Spinal cord (tissue), 10 donors: ENCODE data around the gene FAM151B. TPM values are rescaled to one million over a fixed set of nuclear protein-coding genes. Genes with fewer than 3 reads are reported as not detected.

Source experiments
- DNase-seq, 6 donors: peaks; one replicate each; pipeline versions ENCODE4 v3.0.0 to v3.0.0-alpha.2; 2013 to 2015; ENCODE audit warnings: low spot score in 6 of 6, low read depth in 4 of 6
- H3K27ac ChIP-seq: one replicate; pipeline ENCODE4 v1.5.1; 2013; ENCODE audit warnings: low read depth, low read length, control low read depth
- H3K27me3 ChIP-seq: one replicate; pipeline ENCODE4 v1.6.1; 2013; ENCODE audit warnings: low read length; ENCODE audit not compliant: control insufficient read depth, insufficient read depth
- H3K36me3 ChIP-seq: one replicate; pipeline ENCODE4 v1.6.1; 2013; ENCODE audit warnings: low read length; ENCODE audit not compliant: control insufficient read depth, insufficient read depth
- H3K4me1 ChIP-seq: one replicate; pipeline ENCODE4 v1.6.1; 2013; ENCODE audit warnings: low read length; ENCODE audit not compliant: control insufficient read depth, insufficient read depth
- H3K4me3 ChIP-seq: one replicate; pipeline ENCODE4 v1.5.1; 2013; ENCODE audit warnings: low read depth, low read length, control low read depth
- H3K9me3 ChIP-seq: one replicate; pipeline ENCODE4 v1.6.1; 2013; ENCODE audit warnings: low read length; ENCODE audit not compliant: control insufficient read depth, insufficient read depth
- WGBS: methylation state at CpG from one replicate; pipeline ENCODE4 v1.1.5; 2013; ENCODE audit warnings: missing lambda C conversion rate; ENCODE audit not compliant: insufficient coverage; 5-methylcytosine and 5-hydroxymethylcytosine counted together
- polyA plus RNA-seq, 2 donors: library from polyadenylated mRNA; unstranded; fragments of 120-200 nt; gene quantifications; one replicate each; pipeline ENCODE4 v1.2.1, GENCODE V29; 2013; ENCODE audit not compliant: insufficient read length in 2 of 2
- total RNA-seq, 2 donors: library from RNA; depleted of rRNA in 1 of 2; stranded (reverse); fragments of 120-200 nt in 1 of 2; fragments of >200 nt in 1 of 2; gene quantifications; one replicate each; pipeline versions ENCODE4 v1.2.3 to v1.2.4, GENCODE V29; 2013 to 2014
- donor health status: healthy.

Gene FAM151B
- total and polyA plus RNA-seq, 4 donors: 3.7 to 15.5 (median 6.7) TPM

- no peak overlapping the region for H3K4me3 ChIP-seq
- no peaks in the 10 kb centered on the region for H3K36me3 ChIP-seq
- H3K4me1 ChIP-seq: no peaks in the 10 kb centered on the region
- no peaks in the 10 kb centered on the region for H3K9me3 ChIP-seq
- no peak for DNase-seq
- 100% methylated on average over 2 of the region's 2 CpGs for WGBS
- no peaks in the 10 kb centered on the region for H3K27me3 ChIP-seq
- H3K27ac ChIP-seq: no peak overlapping the region
Measured at GRCh38 chr5:80495891-80496290, 8.0 kb downstream of the FAM151B start.

DNA sequence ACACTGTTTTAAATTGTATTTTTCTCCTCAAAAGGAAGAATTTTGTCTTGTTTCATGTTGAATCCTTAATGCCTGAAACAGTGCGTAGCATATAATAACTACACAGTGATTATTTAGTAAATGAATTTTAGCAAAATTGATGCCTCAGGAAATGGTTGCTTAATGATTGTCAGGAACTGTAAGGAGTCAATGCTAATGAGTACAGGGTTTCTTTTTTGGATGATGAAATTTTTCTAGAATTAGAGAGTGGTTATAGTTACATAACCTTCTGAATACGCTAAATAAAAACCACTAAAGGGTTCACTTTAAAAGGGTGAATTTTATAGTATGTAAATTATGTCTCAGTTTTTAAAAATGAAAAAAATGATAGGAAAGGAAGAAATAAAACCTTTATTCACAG is 14.9 kb downstream of the FAM151B start:
- H3K4me1 ChIP-seq: no peaks in the 10 kb centered on the region
- no peak for DNase-seq
- H3K4me3 ChIP-seq: no peak overlapping the region
- H3K27ac ChIP-seq: no peak overlapping the region
- WGBS: no CpG with 5 or more reads among the region's 2 CpGs
- H3K27me3 ChIP-seq: no peaks in the 10 kb centered on the region
- H3K36me3 ChIP-seq: no peaks in the 10 kb centered on the region
- no peaks in the 10 kb centered on the region for H3K9me3 ChIP-seq

DNA sequence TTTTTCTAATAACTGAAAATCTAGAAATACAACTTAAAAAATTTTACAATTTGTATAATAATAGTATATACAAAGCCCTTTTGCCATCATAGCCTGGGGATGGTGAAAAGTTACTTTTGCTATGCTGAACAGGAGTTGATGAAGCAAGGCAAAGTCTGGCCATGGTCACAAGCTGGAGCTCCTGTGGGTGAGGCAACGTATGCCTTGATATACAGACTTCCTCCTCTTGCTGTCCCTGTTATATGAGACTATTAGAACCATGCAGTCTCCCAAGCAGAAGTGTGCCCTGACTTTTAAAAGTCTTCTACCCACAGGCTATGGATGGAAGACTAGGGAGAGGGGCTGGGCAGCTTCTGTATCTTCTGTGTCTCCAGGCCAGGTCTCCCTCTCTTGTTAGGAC is 15.7 kb downstream of the FAM151B start:
- no CpG with 5 or more reads among the region's 1 CpG for WGBS
- H3K9me3 ChIP-seq: no peaks in the 10 kb centered on the region
- no peaks in the 10 kb centered on the region for H3K36me3 ChIP-seq
- DNase-seq: no peak
- H3K4me3 ChIP-seq: no peak overlapping the region
- no peak overlapping the region for H3K27ac ChIP-seq
- H3K4me1 ChIP-seq: no peaks in the 10 kb centered on the region
- H3K27me3 ChIP-seq: no peaks in the 10 kb centered on the region

- H3K4me3 ChIP-seq: no peak overlapping the region
- H3K27me3 ChIP-seq: no peaks in the 10 kb centered on the region
- H3K9me3 ChIP-seq: no peaks in the 10 kb centered on the region
- no peaks in the 10 kb centered on the region for H3K36me3 ChIP-seq
- H3K4me1 ChIP-seq: no peaks in the 10 kb centered on the region
- no peak overlapping the region for H3K27ac ChIP-seq
- DNase-seq: no peak
- no CpG with 5 or more reads among the region's 1 CpG for WGBS
Measured at GRCh38 chr5:80504833-80505232, 16.9 kb downstream of the FAM151B start.

- Histone ChIP-seq H3K4me3 (no peak overlapping the region), H3K36me3 (no peaks in the 10 kb centered on the region), H3K4me1 (no peaks in the 10 kb centered on the region), H3K27me3 (no peaks in the 10 kb centered on the region), H3K27ac (no peak overlapping the region), H3K9me3 (no peaks in the 10 kb centered on the region)
- DNase-seq: no peak
- 79% methylated on average over 2 of the region's 3 CpGs for WGBS
Measured at GRCh38 chr5:80507663-80508062, 19.8 kb downstream of the FAM151B start.

GRCh38 chr5:80508844-80509243 is 20.9 kb downstream of the FAM151B start:
- no peak for DNase-seq
- no peaks in the 10 kb centered on the region for H3K9me3 ChIP-seq
- H3K4me3 ChIP-seq: no peak overlapping the region
- H3K4me1 ChIP-seq: no peaks in the 10 kb centered on the region
- 96% methylated on average over 5 of the region's 6 CpGs for WGBS
- no peaks in the 10 kb centered on the region for H3K36me3 ChIP-seq
- H3K27ac ChIP-seq: no peak overlapping the region
- no peaks in the 10 kb centered on the region for H3K27me3 ChIP-seq

DNA sequence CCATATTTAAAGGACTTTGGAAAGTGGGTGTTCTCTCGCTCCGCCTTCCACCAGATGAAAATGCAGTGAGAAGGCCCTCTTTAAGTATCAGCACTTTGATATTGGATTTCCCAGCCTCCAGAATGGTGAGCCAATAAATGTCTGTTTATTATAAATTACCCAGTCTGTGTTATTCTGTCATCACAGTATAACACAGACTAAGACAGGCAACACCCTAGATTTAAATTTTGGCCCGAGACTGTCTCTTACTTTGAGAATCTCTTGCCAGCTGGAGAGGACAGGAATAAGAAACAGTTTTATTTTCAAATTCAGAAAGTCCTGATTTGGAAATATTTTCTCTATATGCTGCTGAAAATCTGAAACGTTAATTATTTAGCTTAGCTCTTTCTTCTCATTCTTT is 21.5 kb downstream of the FAM151B start:
- Histone ChIP-seq H3K4me1 (no peaks in the 10 kb centered on the region), H3K36me3 (no peaks in the 10 kb centered on the region), H3K9me3 (no peaks in the 10 kb centered on the region), H3K27ac (no peak overlapping the region), H3K4me3 (no peak overlapping the region), H3K27me3 (no peaks in the 10 kb centered on the region)
- DNase-seq: no peak
- no CpG with 5 or more reads among the region's 4 CpGs for WGBS

- no CpG with 5 or more reads among the region's 4 CpGs for WGBS
- Histone ChIP-seq H3K36me3 (no peaks in the 10 kb centered on the region), H3K4me3 (no peak overlapping the region), H3K27ac (no peak overlapping the region), H3K4me1 (no peaks in the 10 kb centered on the region), H3K27me3 (no peaks in the 10 kb centered on the region), H3K9me3 (no peaks in the 10 kb centered on the region)
- DNase-seq: no peak
Measured at GRCh38 chr5:80516826-80517225, 28.9 kb downstream of the FAM151B start.

DNA sequence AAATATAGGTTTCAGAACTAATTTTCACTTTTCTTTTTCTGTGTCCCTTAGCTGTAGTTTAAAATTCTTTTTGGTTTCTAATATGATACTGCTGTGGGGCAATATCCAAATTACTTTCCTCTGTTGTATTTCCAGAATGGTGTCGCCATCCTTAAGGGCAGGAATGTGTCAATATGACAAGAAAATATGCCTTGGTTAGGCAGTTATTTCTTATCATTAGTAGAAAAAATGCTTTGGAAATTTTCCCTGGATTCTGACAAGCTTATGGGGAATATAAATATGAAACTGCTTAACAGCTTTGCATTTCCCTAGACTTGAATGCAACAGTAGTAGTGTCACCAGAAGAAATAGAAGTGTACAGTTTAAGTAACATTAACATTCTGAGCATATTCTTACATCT is 52.8 kb downstream of the FAM151B start:
- H3K4me3 ChIP-seq: no peak overlapping the region
- no peak overlapping the region for H3K27ac ChIP-seq
- H3K36me3 ChIP-seq: no peaks in the 10 kb centered on the region
- peaks cover 2% of the 10 kb centered on the region for H3K9me3 ChIP-seq
- WGBS: no CpG with 5 or more reads among the region's 1 CpG
- H3K27me3 ChIP-seq: no peaks in the 10 kb centered on the region
- no peaks in the 10 kb centered on the region for H3K4me1 ChIP-seq
- no peak for DNase-seq

DNA sequence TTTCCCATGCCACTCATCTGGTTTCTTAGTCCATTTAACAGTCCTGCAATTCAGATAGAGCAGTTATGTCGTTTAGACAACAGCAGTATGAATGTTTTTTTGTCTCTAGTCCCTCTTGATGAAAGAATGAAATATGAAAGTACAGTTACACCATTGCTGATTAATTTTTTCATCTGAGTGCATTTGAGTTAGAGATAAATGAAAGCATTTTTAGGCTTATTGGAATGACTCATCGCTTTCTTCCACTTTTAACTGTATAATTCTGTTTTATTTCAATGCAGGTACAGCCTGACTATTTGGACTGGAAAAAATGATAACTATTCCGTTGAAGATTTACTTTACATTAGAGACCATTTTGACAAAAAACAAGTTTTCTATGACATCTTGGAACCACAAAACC is 53.5 kb downstream of the FAM151B start:
- no peak overlapping the region for H3K4me3 ChIP-seq
- peaks cover 2% of the 10 kb centered on the region for H3K9me3 ChIP-seq
- no peaks in the 10 kb centered on the region for H3K4me1 ChIP-seq
- DNase-seq: no peak
- H3K27me3 ChIP-seq: no peaks in the 10 kb centered on the region
- no CpG with 5 or more reads among the region's 3 CpGs for WGBS
- H3K27ac ChIP-seq: no peak overlapping the region
- H3K36me3 ChIP-seq: no peaks in the 10 kb centered on the region
